Stimulated activated CD4-positive, alpha-beta T cell treated with anti-CD3 and anti-CD28 coated beads, Interleukin-1b, Interleukin-23, amount 100 ng/mL, for 4 hours (primary cell): ENCODE results near the gene TPST1.
"Not testable (repeated sequence)": the region's sequence is repeated elsewhere in the genome, so short reads cannot be mapped to it uniquely, and the experiment has no call there.

Experiments used
- DNase-seq, 2 donors: peaks; one replicate each; pipeline ENCODE4 v3.0.0-alpha.2; 2020; ENCODE audit warnings: low read depth in 2 of 2

TPST1 gene

DNA sequence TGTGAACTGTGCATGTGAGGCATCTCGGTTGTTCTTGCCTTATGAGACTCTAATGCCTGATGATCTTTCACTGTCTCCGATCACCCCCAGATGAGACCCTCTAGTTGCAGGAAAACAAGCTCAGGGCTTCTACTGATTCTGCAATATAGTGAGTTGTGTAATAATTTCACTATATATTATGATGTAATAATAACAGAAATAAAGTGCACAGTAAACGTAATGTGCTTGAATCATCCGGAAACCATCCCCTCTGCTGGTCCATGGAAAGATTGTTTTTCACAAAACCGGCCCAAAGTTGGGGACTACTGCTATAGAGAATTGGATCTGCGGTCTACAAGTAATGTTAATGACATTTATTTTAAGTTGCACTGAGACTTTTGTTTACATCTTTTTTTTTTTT, 126.7 kb downstream of the TPST1 start:
- DNase-seq, result no peak

DNA sequence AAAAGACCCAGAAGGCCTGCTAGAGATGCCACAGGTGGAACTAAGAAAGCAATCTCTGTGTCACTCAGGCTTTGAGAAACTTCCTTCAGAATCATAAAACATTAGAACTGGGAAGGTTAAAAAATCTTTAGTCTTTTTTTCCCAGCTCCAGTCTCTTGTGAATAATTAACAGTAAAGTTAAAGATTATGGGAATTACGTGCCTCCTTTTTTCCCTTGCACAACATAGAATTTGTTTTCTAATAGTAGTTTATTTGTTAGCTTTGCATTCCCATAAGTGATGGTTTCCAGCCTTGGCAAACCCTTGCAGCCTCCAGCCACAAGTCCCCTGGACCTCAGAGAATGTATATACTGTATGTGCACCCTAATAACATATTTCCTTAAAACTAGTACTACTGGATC, 128.3 kb downstream of the TPST1 start:
- no peak for DNase-seq

DNA sequence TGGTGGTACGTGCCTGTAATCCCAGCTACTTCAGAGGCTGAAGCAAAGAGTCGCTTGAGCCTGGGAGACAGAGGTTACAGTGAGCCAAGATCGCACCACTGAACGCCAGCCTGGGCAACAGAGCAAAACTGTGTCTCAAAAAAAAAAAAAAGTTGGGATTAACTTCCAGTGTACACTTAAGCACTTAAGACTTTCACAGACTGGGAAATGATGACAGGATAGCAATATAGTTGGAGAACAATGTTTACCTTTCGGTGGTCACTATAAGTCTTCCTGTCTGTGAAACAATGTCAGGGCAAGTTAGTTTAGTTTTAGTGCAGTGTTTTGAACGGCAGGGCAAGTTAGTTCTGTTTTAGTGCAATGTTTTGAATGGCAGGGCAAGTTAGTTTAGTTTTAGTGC, 130.2 kb downstream of the TPST1 start:
- DNase-seq, result no peak

- no peak for DNase-seq
Observed at GRCh38 chr7:66336760-66337159, 131.6 kb downstream of the TPST1 start.

- DNase-seq, result no peak
Observed at GRCh38 chr7:66339141-66339540, 134.0 kb downstream of the TPST1 start.

DNA sequence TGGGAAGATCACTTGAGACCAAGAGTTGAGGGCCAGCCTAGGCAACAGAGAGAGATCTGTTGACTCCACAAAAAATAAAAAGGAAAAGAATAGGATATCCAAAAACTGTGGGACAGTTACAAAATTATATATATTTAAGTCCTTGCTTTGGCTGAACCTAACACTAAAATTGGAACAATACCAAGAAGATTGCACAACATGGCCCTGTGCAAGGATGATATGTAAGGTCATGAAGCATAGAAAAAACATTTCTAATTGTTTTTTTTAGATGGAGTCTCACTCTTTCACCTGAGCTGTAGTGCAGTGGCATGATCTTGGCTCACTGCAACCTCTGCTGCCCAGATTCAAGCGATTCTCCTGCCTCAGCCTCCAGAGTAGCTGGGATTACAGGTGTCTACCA, 139.0 kb downstream of the TPST1 start:
- DNase-seq, result no peak

- DNase-seq, result no peak
Observed at GRCh38 chr7:66348531-66348930, 143.4 kb downstream of the TPST1 start.

DNA sequence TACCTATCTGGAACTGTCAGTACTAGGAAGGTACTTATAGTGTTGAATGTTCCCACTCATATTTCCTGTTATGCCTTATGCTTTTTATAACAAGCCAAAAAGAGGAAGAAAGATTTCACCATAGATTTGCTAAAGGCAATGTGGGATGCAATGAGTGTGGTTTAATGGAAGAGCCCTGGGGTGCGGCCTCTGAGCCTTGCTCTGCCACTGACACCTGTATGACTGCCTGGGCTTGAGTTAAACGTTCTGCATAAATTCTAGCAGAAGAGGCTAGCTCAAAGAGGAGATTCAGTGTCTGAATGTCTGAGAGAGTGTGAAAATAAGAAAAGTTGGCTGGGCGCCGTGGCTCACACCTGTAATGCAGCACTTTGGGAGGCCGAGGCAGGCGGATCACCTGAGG, 143.8 kb downstream of the TPST1 start:
- no peak for DNase-seq

DNA sequence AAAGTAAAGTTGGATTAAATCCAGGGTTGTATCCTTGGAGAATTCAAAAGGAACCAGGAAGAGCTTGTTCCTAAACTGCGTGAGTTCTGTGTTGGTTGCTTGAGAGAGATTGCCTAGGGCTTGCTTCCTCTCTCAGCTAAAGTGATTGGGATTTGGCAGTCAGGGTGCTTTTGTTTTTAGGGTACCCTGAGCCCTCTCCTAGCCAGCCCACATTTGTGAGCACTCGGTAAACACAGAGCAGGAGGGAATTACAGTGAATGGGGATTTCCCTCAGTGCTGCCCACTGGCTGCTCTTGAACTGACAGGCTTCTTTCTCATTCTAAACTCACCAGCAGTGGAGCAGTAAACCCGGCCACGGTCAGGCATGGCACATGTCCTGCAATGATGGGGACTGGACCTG, 146.9 kb downstream of the TPST1 start:
- DNase-seq, result no peak

DNA sequence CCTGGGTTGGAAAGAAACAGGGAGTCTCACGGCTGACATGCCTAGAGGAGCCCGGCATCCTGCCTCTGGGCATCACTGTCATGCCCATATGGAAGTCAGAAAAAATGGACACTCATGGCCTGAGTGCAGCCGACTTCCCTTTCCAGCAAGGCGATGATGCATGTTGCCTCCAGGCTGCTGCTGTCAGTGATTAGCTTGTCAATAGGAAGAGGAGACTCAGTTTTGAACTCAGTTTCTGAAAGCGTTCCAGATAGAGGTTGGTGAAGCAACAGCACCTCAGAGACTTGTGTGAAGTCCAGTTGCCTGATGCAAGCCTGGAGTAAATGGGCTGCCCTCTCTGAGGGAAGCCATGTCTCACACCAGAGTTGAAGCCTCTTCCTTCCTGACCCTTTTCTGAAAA, 148.4 kb downstream of the TPST1 start:
- DNase-seq, result no peak

DNA sequence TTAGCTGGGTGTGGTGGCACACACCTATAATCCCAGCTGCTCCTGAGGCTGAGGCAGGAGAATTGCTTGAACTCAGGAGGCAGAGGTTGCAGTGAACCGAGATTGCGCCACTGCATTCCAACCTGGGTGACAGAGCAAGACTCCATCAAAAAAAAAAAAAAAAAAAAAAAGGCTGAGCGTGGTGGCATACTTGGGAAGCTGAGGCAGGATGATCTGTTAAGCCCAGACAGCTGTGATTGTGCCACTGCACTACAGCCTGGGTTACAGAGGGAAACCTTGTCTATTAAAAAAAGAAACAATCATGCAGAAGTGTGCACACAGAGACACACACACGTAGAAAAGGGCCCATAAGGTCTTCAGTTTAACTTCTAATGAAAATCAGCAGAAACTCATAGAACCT, 150.6 kb downstream of the TPST1 start:
- DNase-seq, result no peak

GRCh38 chr7:66356277-66356721, 151.2 kb downstream of the TPST1 start:
- DNase-seq, result no peak

DNA sequence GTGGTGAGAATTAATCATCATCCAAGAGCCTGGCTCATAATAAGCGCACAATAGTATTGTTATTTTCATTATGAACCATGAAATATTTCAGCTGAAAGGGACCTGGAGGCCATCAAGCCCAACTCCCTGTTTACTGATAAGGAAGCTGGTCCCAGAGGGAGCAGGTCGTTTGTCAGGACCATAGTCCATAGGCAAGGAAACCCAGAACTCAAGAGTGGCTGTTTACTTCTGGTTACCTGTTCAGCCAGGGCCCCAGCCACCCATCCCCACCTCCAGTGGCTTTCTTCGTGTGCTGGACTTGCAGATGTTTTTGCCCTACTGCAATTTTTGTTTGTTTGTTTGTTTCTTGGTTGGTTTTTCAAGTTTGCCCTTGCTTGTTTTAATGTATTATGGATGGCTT, 152.0 kb downstream of the TPST1 start:
- no peak for DNase-seq

DNA sequence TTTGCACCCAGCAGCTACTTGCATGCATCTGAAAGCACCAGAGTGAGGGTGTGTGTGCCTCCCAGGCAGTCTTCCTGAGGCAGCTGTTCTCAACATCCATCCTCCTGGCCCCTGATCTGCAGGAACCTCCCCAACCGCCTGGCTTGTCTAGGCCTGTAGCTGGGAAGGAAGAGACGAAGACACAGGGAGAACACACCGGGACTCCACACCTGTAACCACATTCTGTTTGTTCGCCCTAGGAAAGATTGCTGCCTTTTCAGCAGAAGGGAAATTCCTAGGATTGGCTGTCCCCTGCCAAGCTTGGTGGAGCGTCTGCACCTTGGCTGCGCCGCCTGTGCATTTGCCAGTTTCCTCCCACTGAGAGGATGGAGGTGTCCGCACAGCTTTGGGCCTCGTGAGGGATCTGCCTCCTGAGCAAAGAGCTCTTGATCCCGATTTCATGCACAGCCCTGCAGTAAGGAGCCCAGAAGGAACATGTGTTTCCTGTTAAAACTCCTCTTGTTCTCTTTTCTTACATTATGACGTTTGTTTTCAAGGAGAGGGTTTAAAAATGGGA, 154.6 kb downstream of the TPST1 start:
- no peak for DNase-seq

- no peak for DNase-seq
Observed at GRCh38 chr7:66362136-66362535, 157.0 kb downstream of the TPST1 start.

GRCh38 chr7:66363635-66364034, 158.5 kb downstream of the TPST1 start:
- DNase-seq, result no peak

GRCh38 chr7:66365031-66365430, 159.9 kb downstream of the TPST1 start:
- DNase-seq, result not testable (repeated sequence)

- no peak for DNase-seq
Observed at GRCh38 chr7:66371096-66371824, 166.1 kb downstream of the TPST1 start.

DNA sequence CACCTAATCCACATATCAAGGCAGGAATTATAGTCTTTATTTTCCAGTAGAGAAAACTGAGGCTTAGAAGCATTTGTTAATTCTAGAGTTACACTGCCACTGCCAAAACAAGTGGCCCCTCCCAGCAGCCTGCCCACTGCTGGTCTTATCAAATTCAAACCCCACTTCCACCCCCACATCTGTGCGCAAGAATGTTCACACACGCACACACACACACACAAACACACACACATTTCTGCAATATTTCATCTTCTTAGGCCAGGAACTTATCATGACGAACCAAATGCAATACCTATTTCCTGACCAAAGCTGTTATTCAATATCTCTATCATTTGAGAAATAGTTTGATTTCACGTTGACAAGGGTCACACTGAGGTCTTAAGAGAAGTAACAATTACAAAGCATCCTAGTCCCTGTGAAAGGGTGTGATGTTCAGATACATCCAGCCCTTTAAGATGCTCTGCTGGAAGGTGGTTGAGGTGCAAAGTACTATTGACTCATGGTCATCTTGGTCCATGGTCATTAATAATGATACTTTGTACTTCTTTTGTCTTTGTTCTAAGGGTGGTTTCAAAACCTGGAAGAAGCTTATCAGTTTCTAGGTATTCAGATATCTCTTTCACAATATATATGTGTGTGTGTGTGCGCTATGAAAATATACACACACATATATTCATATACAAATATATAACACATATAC, 169.2 kb downstream of the TPST1 start:
- DNase-seq, result not testable (repeated sequence)

DNA sequence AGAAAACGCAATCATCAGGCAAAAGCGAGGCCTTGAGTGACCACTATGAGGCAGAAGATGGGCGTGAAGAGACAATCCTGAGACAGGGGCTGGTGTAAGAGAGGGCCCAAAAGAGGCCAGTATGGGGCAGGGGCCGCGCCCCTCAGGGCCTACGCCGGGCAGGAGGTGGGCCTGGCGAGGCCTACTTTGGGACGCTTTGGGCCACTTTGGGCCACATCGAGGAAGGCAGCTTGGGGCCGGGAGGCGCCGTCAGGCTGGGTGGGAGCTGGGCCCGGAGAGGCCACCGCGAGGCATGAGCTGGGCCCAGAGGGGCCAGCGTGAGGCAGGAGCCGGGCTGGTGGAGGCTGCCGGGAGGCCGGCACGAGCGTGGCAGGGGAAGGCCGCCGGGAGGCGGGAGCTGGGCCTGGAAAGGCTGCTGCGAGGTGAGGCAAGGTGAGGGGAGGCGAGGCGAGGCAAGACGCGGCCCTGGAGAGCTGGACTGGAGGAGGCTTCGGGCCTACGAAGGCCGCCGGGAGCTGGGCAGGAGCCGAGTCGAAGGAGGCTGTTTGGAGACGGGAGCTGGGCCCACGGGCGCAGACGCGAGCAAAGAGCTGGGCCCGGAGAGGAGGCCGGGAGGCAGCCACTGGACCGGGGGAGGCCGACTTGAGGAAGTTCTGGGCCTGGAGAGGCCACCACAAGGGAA, 171.3 kb downstream of the TPST1 start:
- DNase-seq, result no peak

DNA sequence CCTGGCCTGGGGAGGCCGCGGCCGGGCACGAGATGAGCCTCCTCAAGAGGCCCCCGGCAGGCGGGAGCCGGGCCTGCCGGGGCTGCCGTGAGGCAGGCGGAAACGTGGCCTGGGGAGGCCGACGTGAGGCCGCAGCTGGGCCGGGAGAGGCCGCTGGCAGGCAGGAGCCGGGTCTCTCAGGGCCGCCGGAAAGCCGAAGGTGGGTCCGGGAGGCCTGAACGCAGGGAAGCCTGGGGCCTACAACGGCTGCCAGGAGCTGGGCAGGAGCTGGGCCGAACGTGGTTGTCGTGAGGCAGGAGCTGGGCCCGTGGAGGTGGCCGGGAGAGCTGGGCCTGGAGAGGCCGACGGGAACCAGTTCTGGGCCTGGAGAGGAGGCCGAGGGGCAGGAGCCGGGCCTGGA, 171.9 kb downstream of the TPST1 start:
- no peak for DNase-seq

DNA sequence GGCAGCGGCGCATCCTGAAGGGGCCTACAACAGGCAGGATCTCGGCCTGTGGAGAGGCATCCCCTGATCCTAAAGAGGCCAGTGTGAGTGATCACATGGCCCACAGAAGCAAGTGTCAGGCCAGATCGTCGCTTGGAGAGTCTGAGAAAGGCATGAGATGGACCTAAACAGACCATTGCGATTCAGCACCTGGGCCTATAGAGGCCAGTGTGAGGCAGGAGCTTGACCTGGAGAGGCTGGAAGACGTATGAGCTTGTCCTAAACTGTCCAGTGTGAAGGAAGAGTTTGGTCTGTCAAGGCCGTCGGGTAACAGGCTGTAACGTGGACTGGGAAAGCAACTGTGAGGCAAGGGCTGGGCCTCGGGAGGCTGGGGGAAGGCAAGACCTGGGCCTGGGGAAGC, 172.6 kb downstream of the TPST1 start:
- no peak for DNase-seq
